Stomach (tissue), 9 donors: ENCODE data around the gene ECM2. TPM values are rescaled to one million over a fixed set of nuclear protein-coding genes. Genes with fewer than 3 reads are reported as not detected.

Experiments
- DNase-seq, 2 donors: peaks; one replicate each; pipeline versions ENCODE4 v3.0.0 to v3.0.0-alpha.2; 2013 to 2019
- H3K27ac ChIP-seq, 5 donors: fragments of 200-600 bp in 4 of 5; sonication (generic) in 4 of 5; one replicate each; pipeline ENCODE4 v1.5.1; 2013 to 2019; ENCODE audit warnings: mild to moderate bottlenecking in 1 of 5, moderate library complexity in 1 of 5
- H3K27me3 ChIP-seq, 3 donors: fragments of 200-600 bp; sonication (generic); one replicate each; pipeline ENCODE4 v1.5.1; 2017 to 2019; ENCODE audit warnings: mixed run types in 1 of 3
- H3K36me3 ChIP-seq, 4 donors: fragments of 200-600 bp; sonication (generic); 1 replicate in 3 of 4; 2 replicates in 1 of 4; pipeline ENCODE4 v1.5.1; 2016 to 2019
- H3K4me1 ChIP-seq, 4 donors: fragments of 200-600 bp; sonication (generic); one replicate each; pipeline ENCODE4 v1.5.1; 2016 to 2019
- H3K4me3 ChIP-seq, 4 donors: fragments of 200-600 bp; sonication (generic) in 3 of 4; one replicate each; pipeline ENCODE4 v1.5.1; 2016 to 2019; ENCODE audit warnings: mild to moderate bottlenecking in 1 of 4
- H3K9me3 ChIP-seq, 4 donors: fragments of 200-600 bp; sonication (generic); one replicate each; pipeline ENCODE4 v1.5.1; 2016 to 2019
- EP300 ChIP-seq: sonication (generic); formaldehyde crosslinking; IDR thresholded peaks from one replicate; pipeline ENCODE4 v1.6.1; 2017; ENCODE audit warnings: antibody characterized with exemption
- POLR2A ChIP-seq, 4 donors: fragments of 450-650 bp; IDR thresholded peaks; one replicate each; pipeline ENCODE4 v1.6.1; 2016; ENCODE audit warnings: antibody characterized with exemption in 4 of 4, control low read depth in 2 of 4, mild to moderate bottlenecking in 1 of 4, moderate library complexity in 1 of 4
- POLR2AphosphoS5 ChIP-seq, 3 donors: sonication (generic); formaldehyde crosslinking; IDR thresholded peaks; one replicate each; pipeline ENCODE4 v1.6.1; 2016; ENCODE audit warnings: antibody characterized with exemption in 3 of 3
- WGBS, 5 donors: extraction: QIAGEN DNeasy Blood & Tissue Kit in 3 of 5; methylation state at CpG; one replicate each; pipeline versions ENCODE4 v1.1.5 to v1.1.7; 2013 to 2018; 5-methylcytosine and 5-hydroxymethylcytosine counted together
- intact Hi-C: fragments of 100-400 bp; cut with DNase I; formaldehyde crosslinking; loops from one replicate; pipeline ENCODE4 v1.15.1; 2023; ENCODE audit warnings: low total_unique reads
- polyA plus RNA-seq, 3 donors: library from polyadenylated mRNA; stranded (reverse); fragments of 200-250 nt; gene quantifications; one replicate each; pipeline ENCODE4 v1.2.3, GENCODE V29; 2013
- small RNA-seq, 4 donors: library from RNA; depleted of rRNA; stranded (forward); fragments of <200 nt; gene quantifications; one replicate each; pipeline ENCODE3, GENCODE V24; 2016
- total RNA-seq, 5 donors: library from RNA; depleted of rRNA; stranded (reverse); fragments of >200 nt; gene quantifications; one replicate each; pipeline versions ENCODE4 v1.1.0 to v1.2.3, GENCODE V29; 2014 to 2016
- TF ChIP-seq, protein P1 (sequence below), 7 experiments: fragments of 450-650 bp in 4 of 7; fragments of 200-600 bp in 3 of 7; sonication (generic) in 3 of 7; IDR thresholded peaks; one replicate each; pipeline ENCODE4 v1.5.1; 2016 to 2019; ENCODE audit warnings: antibody characterized with exemption in 7 of 7, control low read depth in 2 of 7, mild to moderate bottlenecking in 1 of 7
- donor health status: healthy with polysubstance abuse.
- donor health status: Bipolar disorder and iron deficiency.
- donor health status: healthy.

ECM2 gene
- total and polyA plus RNA-seq, 8 donors = 0.14 to 22.6 (median 1.0) TPM; not detected in 2

- peaks cover 0 to 8% (median 4%) of the 10 kb centered on the region in 4 donors for H3K4me1 ChIP-seq
- H3K9me3 ChIP-seq = no peaks in the 10 kb centered on the region
- intact Hi-C loops = no loop called here
These were observed 72.4 kb downstream of the ECM2 start for GRCh38 chr9:92463387-92463786.

DNA sequence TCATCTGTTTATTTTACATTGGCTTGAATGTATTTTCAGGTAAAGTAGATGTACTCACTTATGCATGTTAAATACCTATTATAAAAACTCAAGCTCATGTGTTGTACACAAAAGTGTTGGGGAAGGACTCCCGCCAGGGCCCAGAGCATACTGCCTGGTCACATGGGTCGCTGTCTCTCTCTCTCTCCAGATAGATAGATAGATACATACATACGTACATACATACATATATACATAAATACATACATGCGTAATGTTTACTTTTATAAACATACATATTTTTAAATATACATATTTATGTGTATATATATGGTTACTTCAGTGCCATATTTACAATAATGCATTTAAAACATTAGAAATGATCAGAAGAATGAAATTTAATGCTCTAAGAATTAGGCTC is 78.2 kb downstream of the ECM2 start:
- no peaks in the 10 kb centered on the region for H3K9me3 ChIP-seq
- no peaks in the 10 kb centered on the region for H3K4me1 ChIP-seq
- no peak for DNase-seq
- no peak overlapping the region for H3K4me3 ChIP-seq
- no peaks in the 10 kb centered on the region for H3K27me3 ChIP-seq
- no peak overlapping the region for H3K27ac ChIP-seq
- WGBS, 5 donors = 91 to 97% (median 96%) methylated on average over 4 of the region's 4 CpGs
- TF ChIP-seq POLR2AphosphoS5 (IDR thresholded peaks at IDR 0.05) = no peak
- no peak for TF ChIP-seq EP300
- TF ChIP-seq, protein P1, sequence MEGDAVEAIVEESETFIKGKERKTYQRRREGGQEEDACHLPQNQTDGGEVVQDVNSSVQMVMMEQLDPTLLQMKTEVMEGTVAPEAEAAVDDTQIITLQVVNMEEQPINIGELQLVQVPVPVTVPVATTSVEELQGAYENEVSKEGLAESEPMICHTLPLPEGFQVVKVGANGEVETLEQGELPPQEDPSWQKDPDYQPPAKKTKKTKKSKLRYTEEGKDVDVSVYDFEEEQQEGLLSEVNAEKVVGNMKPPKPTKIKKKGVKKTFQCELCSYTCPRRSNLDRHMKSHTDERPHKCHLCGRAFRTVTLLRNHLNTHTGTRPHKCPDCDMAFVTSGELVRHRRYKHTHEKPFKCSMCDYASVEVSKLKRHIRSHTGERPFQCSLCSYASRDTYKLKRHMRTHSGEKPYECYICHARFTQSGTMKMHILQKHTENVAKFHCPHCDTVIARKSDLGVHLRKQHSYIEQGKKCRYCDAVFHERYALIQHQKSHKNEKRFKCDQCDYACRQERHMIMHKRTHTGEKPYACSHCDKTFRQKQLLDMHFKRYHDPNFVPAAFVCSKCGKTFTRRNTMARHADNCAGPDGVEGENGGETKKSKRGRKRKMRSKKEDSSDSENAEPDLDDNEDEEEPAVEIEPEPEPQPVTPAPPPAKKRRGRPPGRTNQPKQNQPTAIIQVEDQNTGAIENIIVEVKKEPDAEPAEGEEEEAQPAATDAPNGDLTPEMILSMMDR (IDR thresholded peaks at IDR 0.05) = no peak
- no peak for TF ChIP-seq POLR2A (IDR thresholded peaks at IDR 0.05)
- H3K36me3 ChIP-seq = no peaks in the 10 kb centered on the region
- intact Hi-C loops = no loop called here

More at GRCh38 chr9:92463387-92463786, 72.4 kb downstream of the ECM2 start:
- no peak overlapping the region for H3K4me3 ChIP-seq
- DNase-seq = no peak
- no peaks in the 10 kb centered on the region for H3K27me3 ChIP-seq
- H3K36me3 ChIP-seq = no peaks in the 10 kb centered on the region
- H3K27ac ChIP-seq = peak overlapping the region in 2 of 5 donors; percentile 73 to 78
- TF ChIP-seq, protein P1 (IDR thresholded peaks at IDR 0.05) = no peak
- TF ChIP-seq EP300 (no peak), POLR2A (IDR thresholded peaks at IDR 0.05) (no peak), POLR2AphosphoS5 (IDR thresholded peaks at IDR 0.05) (no peak)

GRCh38 chr9:92455217-92455616 is 80.6 kb downstream of the ECM2 start:
- Histone ChIP-seq H3K9me3 (no peaks in the 10 kb centered on the region), H3K4me1 (no peaks in the 10 kb centered on the region), H3K36me3 (no peaks in the 10 kb centered on the region), H3K27ac (no peak overlapping the region), H3K27me3 (no peaks in the 10 kb centered on the region), H3K4me3 (no peak overlapping the region)
- DNase-seq = no peak
- 80 to 88% (median 86%) methylated on average over 3 of the region's 3 CpGs for WGBS, 5 donors
- intact Hi-C loops = no loop called here
- no peak for TF ChIP-seq EP300
- no peak for TF ChIP-seq POLR2AphosphoS5 (IDR thresholded peaks at IDR 0.05)
- TF ChIP-seq, protein P1 (IDR thresholded peaks at IDR 0.05) = no peak
- TF ChIP-seq POLR2A (IDR thresholded peaks at IDR 0.05) = no peak

DNA sequence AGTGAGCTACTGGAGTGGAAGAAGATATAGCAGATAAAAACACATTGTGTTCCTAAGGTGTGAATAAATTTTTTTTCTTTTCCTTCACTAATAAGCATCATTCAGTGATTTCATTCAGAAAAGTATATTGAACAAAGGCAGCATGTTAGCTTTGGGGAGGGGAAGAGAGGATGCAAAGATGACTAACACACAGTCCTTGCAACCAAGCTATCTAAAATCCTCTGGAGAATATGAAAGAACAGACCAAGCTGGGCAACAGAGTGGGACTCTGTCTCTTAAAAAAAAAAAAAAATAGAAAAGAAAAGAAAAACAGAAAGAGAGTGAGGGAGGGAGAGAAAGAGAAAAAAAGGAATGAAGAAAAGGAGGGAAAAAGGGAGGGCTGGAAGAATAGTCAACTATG is 89.3 kb downstream of the ECM2 start:
- H3K36me3 ChIP-seq = no peaks in the 10 kb centered on the region
- intact Hi-C loops = no loop called here
- TF ChIP-seq, protein P1 (IDR thresholded peaks at IDR 0.05) = no peak
- no peak for TF ChIP-seq POLR2A (IDR thresholded peaks at IDR 0.05)
- TF ChIP-seq EP300 = no peak
- no peak for TF ChIP-seq POLR2AphosphoS5 (IDR thresholded peaks at IDR 0.05)
- no peak for DNase-seq
- no peaks in the 10 kb centered on the region for H3K4me1 ChIP-seq
- no peak overlapping the region for H3K4me3 ChIP-seq
- H3K27me3 ChIP-seq = no peaks in the 10 kb centered on the region
- no peaks in the 10 kb centered on the region for H3K9me3 ChIP-seq
- H3K27ac ChIP-seq = no peak overlapping the region

Small RNAs within 50 kb of the gene (small RNA-seq; reads per million reads assigned to genes)
- gene AL157827.1 = 0 reads per million in 4 donors
- 0 reads per million in 4 donors for gene MIR4670

Other genes with a start within 250 kb of the ECM2 start
- gene IARS1, start 242.3 kb downstream of the ECM2 start, total RNA-seq = 100 to 1,000 TPM in 3 of 5 donors, 10 to 100 TPM in 2; 59.5 to 328 (median 118) TPM
- 10 to 100 TPM; 11.0 to 22.2 (median 20.2) TPM for gene IARS1, start 242.3 kb downstream of the ECM2 start, polyA plus RNA-seq
- 10 to 100 TPM; 20.4 to 75.4 (median 32.1) TPM for gene NOL8, start 210.6 kb downstream of the ECM2 start, total RNA-seq
- gene NOL8, start 210.6 kb downstream of the ECM2 start, polyA plus RNA-seq = 10 to 100 TPM; 11.9 to 22.2 (median 14.7) TPM
- gene CENPP, start 210.0 kb downstream of the ECM2 start, total RNA-seq = 10 to 100 TPM in 2 of 5 donors, 1 to 10 TPM in 3; 1.3 to 37.9 (median 6.4) TPM
- gene CENPP, start 210.0 kb downstream of the ECM2 start, polyA plus RNA-seq = 1 to 10 TPM; 1.4 to 2.9 (median 2.4) TPM
- 100 to 1,000 TPM in 1 of 5 donors, 10 to 100 TPM in 1, 1 to 10 TPM in 3; 4.6 to 138 (median 8.4) TPM for gene OGN, start 131.4 kb downstream of the ECM2 start, total RNA-seq
- gene OGN, start 131.4 kb downstream of the ECM2 start, polyA plus RNA-seq = 1 to 10 TPM in 2 of 3 donors, under 1 TPM in 1; 0.87 to 10.0 (median 5.3) TPM
- gene OMD, start 111.5 kb downstream of the ECM2 start, total RNA-seq = 10 to 100 TPM in 1 of 5 donors, 1 to 10 TPM in 4; 2.0 to 18.9 (median 5.3) TPM
- 1 to 10 TPM in 2 of 3 donors, under 1 TPM in 1; 0.56 to 2.2 (median 1.2) TPM for gene OMD, start 111.5 kb downstream of the ECM2 start, polyA plus RNA-seq
- 100 to 1,000 TPM in 1 of 5 donors, 10 to 100 TPM in 1, 1 to 10 TPM in 2, under 1 TPM in 1; 0.29 to 179 (median 9.9) TPM for gene ASPN, start 53.5 kb downstream of the ECM2 start, total RNA-seq
- 1 to 10 TPM; 1.2 to 8.7 (median 2.0) TPM for gene ASPN, start 53.5 kb downstream of the ECM2 start, polyA plus RNA-seq
- 10 to 100 TPM in 4 of 5 donors, 1 to 10 TPM in 1; 1.4 to 14.6 (median 11.6) TPM for gene IPPK, start 134.1 kb upstream of the ECM2 start, total RNA-seq
- 10 to 100 TPM in 1 of 3 donors, 1 to 10 TPM in 2; 2.7 to 17.1 (median 6.0) TPM for gene IPPK, start 134.1 kb upstream of the ECM2 start, polyA plus RNA-seq
- 10 to 100 TPM in 4 of 5 donors, 1 to 10 TPM in 1; 6.4 to 32.6 (median 20.4) TPM for gene BICD2, start 228.8 kb upstream of the ECM2 start, total RNA-seq
- gene BICD2, start 228.8 kb upstream of the ECM2 start, polyA plus RNA-seq = 10 to 100 TPM in 1 of 3 donors, 1 to 10 TPM in 2; 5.9 to 15.8 (median 6.3) TPM